Heart right ventricle (tissue), 16 donors: Measurements from ENCODE around the gene DAB1. TPM values are rescaled to one million over a fixed set of nuclear protein-coding genes. Genes with fewer than 3 reads are reported as not detected.

Experiments used
- ATAC-seq, 8 donors: fragments of 200-7000 bp; cut with Tn5 transposase; one replicate each; pipeline ENCODE4 v1.9.1; 2020; ENCODE audit warnings: mild to moderate bottlenecking in 8 of 8, moderate library complexity in 8 of 8, moderate number of reproducible peaks in 1 of 8
- DNase-seq, 2 donors: peaks; one replicate each; pipeline ENCODE4 v3.0.0-alpha.2; 2020
- H3K27ac ChIP-seq, 10 donors: fragments of 200-600 bp; sonication (generic) in 2 of 10; one replicate each; pipeline versions ENCODE4 v1.5.0 to v1.8.0; 2020 to 2022; ENCODE audit warnings: mild to moderate bottlenecking in 3 of 10
- H3K27me3 ChIP-seq, 7 donors: fragments of 200-600 bp; one replicate each; pipeline ENCODE4 v1.8.0; 2021 to 2022; ENCODE audit warnings: mild to moderate bottlenecking in 2 of 7
- H3K36me3 ChIP-seq, 9 donors: fragments of 200-600 bp; sonication (generic) in 1 of 9; one replicate each; pipeline versions ENCODE4 v1.5.0 to v1.8.0; 2020 to 2022; ENCODE audit warnings: mild to moderate bottlenecking in 2 of 9
- H3K4me1 ChIP-seq, 9 donors: fragments of 200-600 bp; sonication (generic) in 1 of 9; one replicate each; pipeline versions ENCODE4 v1.5.0 to v1.8.0; 2020 to 2022; ENCODE audit warnings: mild to moderate bottlenecking in 4 of 9
- H3K4me3 ChIP-seq, 10 donors: fragments of 200-600 bp; sonication (generic) in 2 of 10; one replicate each; pipeline versions ENCODE4 v1.5.0 to v1.8.0; 2020 to 2022; ENCODE audit warnings: mild to moderate bottlenecking in 7 of 10, moderate library complexity in 2 of 10
- H3K9me3 ChIP-seq, 11 donors: fragments of 200-600 bp in 10 of 11; sonication (generic) in 2 of 11; one replicate each; pipeline versions ENCODE4 v1.5.0 to v1.8.0; 2013 to 2022; ENCODE audit warnings: mild to moderate bottlenecking in 2 of 11, control low read depth in 1 of 11, moderate library complexity in 1 of 11
- WGBS, 2 donors: extraction: QIAGEN DNeasy Blood & Tissue Kit; methylation state at CpG; one replicate each; pipeline ENCODE4 v1.1.7; 2013; ENCODE audit warnings: inconsistent platforms in 1 of 2; 5-methylcytosine and 5-hydroxymethylcytosine counted together
- intact Hi-C, 10 donors: fragments of 100-400 bp; cut with DNase I; formaldehyde crosslinking; loops; one replicate each; pipeline versions ENCODE4 v1.11.1 to v1.14.2; 2022
- polyA plus RNA-seq, 2 donors: library from polyadenylated mRNA; stranded (reverse); fragments of 200-250 nt; gene quantifications; one replicate each; pipeline ENCODE4 v1.2.3, GENCODE V29; 2013
- total RNA-seq, 10 donors: library from RNA; stranded (reverse); fragmentation: NEBNext Ultra II Directional in 3 of 10; extraction: Animal tissue kit (Norgen Biotek cat#: 25700) in 3 of 10; gene quantifications; one replicate each; pipeline versions ENCODE4 v1.2.1 to v1.2.4, GENCODE V29; 2021 to 2023
- TF ChIP-seq, protein P1 (sequence below), 9 donors: fragments of 200-600 bp; sonication (generic) in 2 of 9; IDR thresholded peaks; one replicate each; pipeline versions ENCODE4 v1.5.0 to v1.8.0; 2021 to 2022; ENCODE audit warnings: antibody characterized with exemption in 9 of 9, mild to moderate bottlenecking in 5 of 9, moderate library complexity in 1 of 9
- donor health status: Arrhythmogenic right ventricular cardiomyopathy.
- donor health status: ischemic (EF 13 %, LVEDD 7.1; RV severe dilation, severe dysfunction).
- donor health status: healthy with polysubstance abuse.
- donor health status: DM: no; HTN: yes; CAD: no.
- donor health status: DM: no; HTN: no; CAD: no.
- donor health status: ischemic (EF 25% LVEDD 6.9; RV normal size, moderate dysfunction).
- donor health status: ischemic (EF 25% LVEDD 5.7; RV mildly dilated, moderate dysfunction).
- donor health status: healthy.
- donor health status: DM: yes; HTN: yes; CAD: no.
- donor health status: Ischemic cardiomyopathy.
- donor health status: ischemic (EF 35%, LVEDD 5.7; RV mildly dilated, moderate dysfunction).
- donor health status: nonischemic (EF 11% LVEDD 7.7; RV severe dilation, severe dysfunction).
- donor health status: DM: yes; HTN: yes; CAD: no.
- donor health status: PGD.
- donor health status: ischemic (EF 29% LVEDD 5.4; RV normal size, mild dysfunction).
- donor health status: nonischemic (EF 23%, LVEDD 6.1; RV moderate dilation, normal function).

Gene DAB1
- total and polyA plus RNA-seq, 12 donors: 0.16 to 25.5 (median 8.1) TPM

DNA sequence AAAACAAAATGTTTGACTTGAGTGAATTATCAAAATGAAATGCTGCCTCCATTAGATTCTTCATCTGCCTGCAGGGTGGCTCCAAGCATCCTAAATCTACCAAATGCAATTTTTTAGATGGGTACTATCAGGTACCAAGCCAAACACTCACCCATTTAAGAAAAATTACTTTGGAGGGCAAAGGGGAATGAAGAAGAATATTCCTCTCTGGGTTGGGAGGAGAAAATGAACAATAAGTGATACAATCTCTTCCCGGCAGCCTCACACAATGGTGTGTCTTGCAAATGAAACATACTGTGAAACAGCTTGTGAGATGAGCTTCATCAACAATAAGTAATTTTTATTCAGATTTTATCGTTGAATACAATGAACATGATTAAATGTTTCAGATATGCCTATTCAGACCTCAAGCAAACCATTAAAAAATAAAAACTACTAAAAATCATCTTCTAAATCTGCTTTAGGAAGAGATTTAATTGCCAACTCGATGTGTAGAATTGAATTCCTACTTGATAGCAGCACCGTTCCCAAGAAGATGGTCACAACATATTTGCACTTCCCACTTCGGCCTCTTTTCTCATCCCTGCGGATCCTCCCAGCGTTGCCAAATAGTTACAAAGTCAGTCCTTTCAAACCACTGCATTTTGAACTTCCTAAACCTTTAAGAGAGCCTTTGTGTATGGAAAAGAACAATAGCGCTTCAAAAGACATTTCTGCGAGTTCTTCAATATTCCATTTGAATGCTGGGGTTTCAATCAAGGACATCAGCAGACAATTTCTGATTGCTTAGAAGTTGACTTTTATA is 2.7 kb downstream of the DAB1 start:
- Histone ChIP-seq H3K27me3 (peaks cover 0 to 75% (median 60%) of the 10 kb centered on the region in 7 donors), H3K9me3 (no peaks in the 10 kb centered on the region), H3K27ac (no peak overlapping the region), H3K4me3 (no peak overlapping the region), H3K4me1 (peaks cover 0 to 24% (median 10%) of the 10 kb centered on the region in 9 donors), H3K36me3 (no peaks in the 10 kb centered on the region)
- intact Hi-C loops: loop anchor here in 7 of 10 donors (5.0 to 10.0 kb wide), 6 partner anchors 304 to 736 kb away; no protein-coding TSS in a partner anchor
- DNase-seq: no peak
- no peak for ATAC-seq
- 31 to 35% methylated on average over 9 of the region's 9 CpGs for WGBS, 2 donors
- TF ChIP-seq, protein P1, sequence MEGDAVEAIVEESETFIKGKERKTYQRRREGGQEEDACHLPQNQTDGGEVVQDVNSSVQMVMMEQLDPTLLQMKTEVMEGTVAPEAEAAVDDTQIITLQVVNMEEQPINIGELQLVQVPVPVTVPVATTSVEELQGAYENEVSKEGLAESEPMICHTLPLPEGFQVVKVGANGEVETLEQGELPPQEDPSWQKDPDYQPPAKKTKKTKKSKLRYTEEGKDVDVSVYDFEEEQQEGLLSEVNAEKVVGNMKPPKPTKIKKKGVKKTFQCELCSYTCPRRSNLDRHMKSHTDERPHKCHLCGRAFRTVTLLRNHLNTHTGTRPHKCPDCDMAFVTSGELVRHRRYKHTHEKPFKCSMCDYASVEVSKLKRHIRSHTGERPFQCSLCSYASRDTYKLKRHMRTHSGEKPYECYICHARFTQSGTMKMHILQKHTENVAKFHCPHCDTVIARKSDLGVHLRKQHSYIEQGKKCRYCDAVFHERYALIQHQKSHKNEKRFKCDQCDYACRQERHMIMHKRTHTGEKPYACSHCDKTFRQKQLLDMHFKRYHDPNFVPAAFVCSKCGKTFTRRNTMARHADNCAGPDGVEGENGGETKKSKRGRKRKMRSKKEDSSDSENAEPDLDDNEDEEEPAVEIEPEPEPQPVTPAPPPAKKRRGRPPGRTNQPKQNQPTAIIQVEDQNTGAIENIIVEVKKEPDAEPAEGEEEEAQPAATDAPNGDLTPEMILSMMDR (IDR thresholded peaks at IDR 0.05): no peak

DNA sequence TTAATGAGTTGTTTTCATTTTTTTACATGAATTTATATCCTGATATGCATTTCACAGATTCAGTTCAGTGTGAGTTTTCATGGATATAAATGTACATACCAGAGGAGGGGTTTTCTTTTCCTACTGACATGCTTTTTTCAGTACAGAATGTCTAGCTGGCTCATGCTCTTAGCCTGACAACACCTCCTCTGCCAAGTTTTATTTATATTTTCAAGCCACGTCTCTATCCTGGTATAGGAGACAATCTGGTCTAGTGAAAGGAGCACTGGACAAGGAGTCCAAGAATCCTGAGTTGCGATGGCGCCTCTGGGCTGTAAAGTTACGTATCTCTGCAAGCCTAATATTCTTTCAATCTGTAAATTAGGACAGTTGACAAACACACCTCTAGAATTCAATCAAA is 4.9 kb downstream of the DAB1 start:
- peaks cover 0 to 57% (median 50%) of the 10 kb centered on the region in 7 donors for H3K27me3 ChIP-seq
- no peaks in the 10 kb centered on the region for H3K9me3 ChIP-seq
- TF ChIP-seq, protein P1 (IDR thresholded peaks at IDR 0.05): no peak

DNA sequence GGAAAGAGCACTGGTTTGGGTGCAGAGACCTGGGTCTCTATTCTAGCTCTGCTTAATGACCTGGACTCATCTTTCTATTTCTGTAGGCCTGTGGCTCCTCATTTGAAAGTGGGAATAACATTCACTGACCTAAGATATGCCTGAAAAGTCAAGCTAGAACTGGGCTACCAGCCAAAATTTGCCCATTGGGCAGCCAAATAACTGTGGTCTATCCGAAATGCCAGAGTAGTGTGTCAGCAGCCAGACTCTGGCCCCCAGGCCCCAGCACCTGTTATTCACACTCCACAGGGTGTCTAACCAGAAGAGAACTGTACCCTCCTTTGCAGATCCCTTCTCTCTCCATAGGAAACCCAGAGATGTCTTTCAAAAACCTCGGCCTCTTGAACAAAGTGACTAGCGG is 12.6 kb downstream of the DAB1 start:
- TF ChIP-seq, protein P1 (IDR thresholded peaks at IDR 0.05): no peak
- Histone ChIP-seq H3K4me3 (no peak overlapping the region), H3K4me1 (peaks cover 0 to 26% (median 0%) of the 10 kb centered on the region in 9 donors), H3K9me3 (peaks cover 0 to 18% (median 0%) of the 10 kb centered on the region in 11 donors), H3K27me3 (no peaks in the 10 kb centered on the region), H3K27ac (peak overlapping the region in 3 of 10 donors; percentile 20 to 59 (median 41)), H3K36me3 (no peaks in the 10 kb centered on the region)
- intact Hi-C loops: no loop called here
- WGBS, 2 donors: 69 to 82% methylated on average over 3 of the region's 3 CpGs
- peak in 7 of 8 donors; percentile 28 to 93 (median 73) for ATAC-seq
- peak in 1 of 2 donors; percentile 38 for DNase-seq

More for the DNA sequence above, 4.9 kb downstream of the DAB1 start:
- Histone ChIP-seq H3K36me3 (no peaks in the 10 kb centered on the region), H3K27ac (no peak overlapping the region), H3K4me3 (no peak overlapping the region), H3K4me1 (peaks cover 0 to 24% (median 10%) of the 10 kb centered on the region in 9 donors)
- no peak for DNase-seq
- WGBS, 2 donors: 70 to 75% methylated on average over 4 of the region's 4 CpGs
- ATAC-seq: no peak
- intact Hi-C loops: loop anchor here in 1 of 10 donors (5.0 kb wide), 1 partner anchor 662 kb away; no protein-coding TSS in a partner anchor

DNA sequence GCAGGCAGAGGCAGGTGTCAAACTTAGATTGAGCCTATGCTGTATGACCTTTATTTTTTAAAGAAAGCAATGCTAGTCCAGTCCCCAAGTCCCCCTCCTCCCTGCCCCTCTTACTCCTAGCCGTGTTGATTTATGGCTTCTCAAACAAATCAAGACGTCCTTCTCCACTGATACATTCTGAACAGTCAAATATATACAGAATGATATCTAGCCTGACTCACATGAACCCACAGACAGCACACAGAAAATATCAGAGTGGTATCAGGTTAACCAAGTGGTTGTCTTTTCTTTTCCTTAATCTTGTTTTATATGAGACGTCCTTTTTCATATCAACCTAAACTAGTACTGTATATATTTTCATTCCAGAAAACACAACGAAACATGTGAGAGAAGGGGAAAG is 13.4 kb downstream of the DAB1 start:
- ATAC-seq (no peak), DNase-seq (no peak)
- H3K36me3 ChIP-seq: no peaks in the 10 kb centered on the region
- 49 to 76% methylated on average over 4 of the region's 4 CpGs for WGBS, 2 donors
- no peak overlapping the region for H3K4me3 ChIP-seq
- intact Hi-C loops: no loop called here
- H3K4me1 ChIP-seq: peaks cover 0 to 26% (median 0%) of the 10 kb centered on the region in 9 donors
- peak overlapping the region in 3 of 10 donors; percentile 20 to 59 (median 41) for H3K27ac ChIP-seq
- TF ChIP-seq, protein P1 (IDR thresholded peaks at IDR 0.05): no peak
- H3K9me3 ChIP-seq: peaks cover 0 to 18% (median 0%) of the 10 kb centered on the region in 11 donors
- H3K27me3 ChIP-seq: no peaks in the 10 kb centered on the region
